Measurements from ENCODE around the gene C16orf89. TPM values are rescaled to one million over a fixed set of nuclear protein-coding genes. Genes with fewer than 3 reads are reported as not detected.

C16orf89 gene
- total RNA-seq, 2 donors from 2014 or later: 1.6 to 3.6 TPM

GRCh38 chr16:5072334-5073278 lies 6.8 kb upstream of the C16orf89 start:
- Histone ChIP-seq H3K27me3 (no peaks in the 10 kb centered on the region), H3K4me3 (peak overlapping the region; percentile 71), H3K27ac (peak overlapping the region; percentile 73), H3K9me3 (no peaks in the 10 kb centered on the region), H3K9ac (ENCODE audit: low read depth in 2 of 2, low read length in 2 of 2) (peak overlapping the region; percentile 90 to 92), H3K36me3 (no peaks in the 10 kb centered on the region), H3K4me1 (peaks cover 5% of the 10 kb centered on the region)
- intact Hi-C loops (cut with DNase I): loop anchor here (10.0 kb wide), 1 partner anchor 108 kb away; no protein-coding TSS in a partner anchor
- DNase-seq: no peak
- TF ChIP-seq CTCF (IDR thresholded peaks at IDR 0.05): no peak

- Histone ChIP-seq H3K36me3 (no peaks in the 10 kb centered on the region), H3K9ac (ENCODE audit: low read depth in 2 of 2, low read length in 2 of 2) (peak within 1 kb of the TSS; percentile 90 to 92), H3K4me3 (peak within 1 kb of the TSS; percentile 71), H3K4me1 (peaks cover 5% of the 10 kb centered on the region), H3K9me3 (no peaks in the 10 kb centered on the region), H3K27ac (peak within 1 kb of the TSS; percentile 73), H3K27me3 (no peaks in the 10 kb centered on the region)
- DNase-seq: peak; percentile 90
- intact Hi-C loops (cut with DNase I): loop anchor here (10.0 kb wide), 1 partner anchor 107 kb away; no protein-coding TSS in a partner anchor
- TF ChIP-seq CTCF (IDR thresholded peaks at IDR 0.05): no peak
Measured at GRCh38 chr16:5071681-5072333, 6.1 kb upstream of the C16orf89 start, which contains the start of gene ALG1. Gene ALG1, plus strand, starts transcription at chr16:5071843. Its CDS starts 7 bp downstream, at chr16:5071850.

- no peaks in the 10 kb centered on the region for H3K27me3 ChIP-seq
- H3K27ac ChIP-seq: peak overlapping the region; percentile 73
- intact Hi-C loops (cut with DNase I): loop anchor here (10.0 kb wide), 1 partner anchor 107 kb away; no protein-coding TSS in a partner anchor
- no peak for DNase-seq
- peak overlapping the region; percentile 90 to 92 for H3K9ac ChIP-seq (ENCODE audit: low read depth in 2 of 2, low read length in 2 of 2)
- H3K4me3 ChIP-seq: peak overlapping the region; percentile 71
- TF ChIP-seq CTCF (IDR thresholded peaks at IDR 0.05): no peak
- no peaks in the 10 kb centered on the region for H3K9me3 ChIP-seq
- no peaks in the 10 kb centered on the region for H3K36me3 ChIP-seq
- H3K4me1 ChIP-seq: peaks cover 5% of the 10 kb centered on the region
Measured at GRCh38 chr16:5071341-5071680, 5.6 kb upstream of the C16orf89 start.

GRCh38 chr16:5070431-5071186 lies 4.9 kb upstream of the C16orf89 start:
- Histone ChIP-seq H3K27ac (no peak overlapping the region), H3K9ac (ENCODE audit: low read depth in 2 of 2, low read length in 2 of 2) (peak overlapping the region in 1 of 2 donors; percentile 92), H3K4me3 (no peak overlapping the region), H3K9me3 (no peaks in the 10 kb centered on the region), H3K36me3 (no peaks in the 10 kb centered on the region), H3K27me3 (no peaks in the 10 kb centered on the region), H3K4me1 (peaks cover 8% of the 10 kb centered on the region)
- TF ChIP-seq CTCF (IDR thresholded peaks at IDR 0.05): no peak
- no peak for DNase-seq
- intact Hi-C loops (cut with DNase I): loop anchor here (10.0 kb wide), 1 partner anchor 106 kb away; no protein-coding TSS in a partner anchor

- Histone ChIP-seq H3K9me3 (no peaks in the 10 kb centered on the region), H3K4me1 (peaks cover 13% of the 10 kb centered on the region), H3K4me3 (no peak overlapping the region), H3K9ac (ENCODE audit: low read depth in 2 of 2, low read length in 2 of 2) (no peak overlapping the region), H3K27ac (no peak overlapping the region), H3K27me3 (no peaks in the 10 kb centered on the region), H3K36me3 (no peaks in the 10 kb centered on the region)
- no peak for DNase-seq
- no peak for TF ChIP-seq CTCF (IDR thresholded peaks at IDR 0.05)
- intact Hi-C loops (cut with DNase I): loop anchor here (10.0 kb wide), 1 partner anchor 105 kb away; no protein-coding TSS in a partner anchor
Measured at GRCh38 chr16:5069854-5070253, 4.1 kb upstream of the C16orf89 start.
